Measurements from ENCODE around the gene GALNT18. TPM values are rescaled to one million over a fixed set of nuclear protein-coding genes. Genes with fewer than 3 reads are reported as not detected.

GALNT18 gene
- total and polyA plus RNA-seq, 2 experiments from 2014 or later: 4.3 to 10.8 TPM

GRCh38 chr11:11580841-11581411, 40.9 kb downstream of the GALNT18 start:
- Histone ChIP-seq H3K9me2 (ENCODE audit: insufficient read depth) (0 out of 2 replicates have a peak, but pooled peaks cover 8% of the 10 kb centered on the region), H3F3A (replicated peaks; ENCODE audit: low read depth) (no peaks in the 10 kb centered on the region), H2AFZ (no peak overlapping the region), H3K4me1 (ENCODE audit: insufficient read depth) (peaks cover 7% of the 10 kb centered on the region; the same call in 1 of the 2 replicates), H3K79me2 (replicated peaks; ENCODE audit: insufficient read depth) (no peaks in the 10 kb centered on the region), H3K27me3 (ENCODE audit: insufficient read depth) (no peaks in the 10 kb centered on the region), H3K36me3 (ENCODE audit: insufficient read depth) (no peaks in the 10 kb centered on the region), H3K27ac (ENCODE audit: low read depth) (no peak overlapping the region), H3K4me2 (no peak overlapping the region), H4K20me1 (replicated peaks; ENCODE audit: insufficient read depth) (no peaks in the 10 kb centered on the region), H3K4me3 (no peak overlapping the region)
- DNase-seq (ENCODE audit: low spot score) (no peak), ATAC-seq (no peak)
- H3K27ac Mint-ChIP-seq: no peak overlapping the region
- H3K9me3 Mint-ChIP-seq: no peaks in the 10 kb centered on the region
- H3K27me3 Mint-ChIP-seq (ENCODE audit: insufficient read depth, low read depth, poor library complexity): peaks cover 1% of the 10 kb centered on the region
- peaks cover 19% of the 10 kb centered on the region for H3K4me1 Mint-ChIP-seq
- TF ChIP-seq NANOG (IDR thresholded peaks at IDR 0.05; ENCODE audit: borderline replicate concordance) (no peak), ZNF462 (CRISPR knock-in tag; IDR thresholded peaks at IDR 0.05) (no peak), STAT1 (IDR thresholded peaks at IDR 0.05; ENCODE audit: unreplicated experiment) (no peak), JUNB (IDR thresholded peaks at IDR 0.05; ENCODE audit: unreplicated experiment) (no peak), CREB1 (CRISPR knock-in tag; IDR thresholded peaks at IDR 0.05; ENCODE audit: low read depth) (no peak), EZH2phosphoT487 (IDR thresholded peaks at IDR 0.05; ENCODE audit: unreplicated experiment) (no peak), ZNF331 (CRISPR knock-in tag; IDR thresholded peaks at IDR 0.05; ENCODE audit: low read depth) (no peak), POLR2AphosphoS5 (IDR thresholded peaks at IDR 0.05; ENCODE audit: low read depth) (no peak), EZH2 (IDR thresholded peaks at IDR 0.05; ENCODE audit: low read depth, unreplicated experiment) (no peak), ZNF114 (CRISPR knock-in tag; IDR thresholded peaks at IDR 0.05) (no peak), REST (IDR thresholded peaks at IDR 0.05; ENCODE audit: unreplicated experiment) (no peak), ETS1 (IDR thresholded peaks at IDR 0.05) (no peak)
- no peak overlapping the region for H3K4me3 Mint-ChIP-seq
- no peaks in the 10 kb centered on the region for H3K36me3 Mint-ChIP-seq (ENCODE audit: low read depth)
